ENCODE results near the gene S100A13.

GRCh38 chr1:153592748-153593147 is 34.6 kb downstream of the S100A13 start:
- TF ChIP-seq POLR2A (IDR thresholded peaks at IDR 0.05) (no peak), CTCF (IDR thresholded peaks at IDR 0.05 in 4 of 5, conservative IDR thresholded peaks at IDR 0.05 in 1 of 5) (no peak)
